ENCODE measurements around the gene MED12L. TPM values are rescaled to one million over a fixed set of nuclear protein-coding genes. Genes with fewer than 3 reads are reported as not detected.
A peak's percentile ranks its signal among the peaks of the same experiment; 100 is the strongest.

MED12L gene, protein sequence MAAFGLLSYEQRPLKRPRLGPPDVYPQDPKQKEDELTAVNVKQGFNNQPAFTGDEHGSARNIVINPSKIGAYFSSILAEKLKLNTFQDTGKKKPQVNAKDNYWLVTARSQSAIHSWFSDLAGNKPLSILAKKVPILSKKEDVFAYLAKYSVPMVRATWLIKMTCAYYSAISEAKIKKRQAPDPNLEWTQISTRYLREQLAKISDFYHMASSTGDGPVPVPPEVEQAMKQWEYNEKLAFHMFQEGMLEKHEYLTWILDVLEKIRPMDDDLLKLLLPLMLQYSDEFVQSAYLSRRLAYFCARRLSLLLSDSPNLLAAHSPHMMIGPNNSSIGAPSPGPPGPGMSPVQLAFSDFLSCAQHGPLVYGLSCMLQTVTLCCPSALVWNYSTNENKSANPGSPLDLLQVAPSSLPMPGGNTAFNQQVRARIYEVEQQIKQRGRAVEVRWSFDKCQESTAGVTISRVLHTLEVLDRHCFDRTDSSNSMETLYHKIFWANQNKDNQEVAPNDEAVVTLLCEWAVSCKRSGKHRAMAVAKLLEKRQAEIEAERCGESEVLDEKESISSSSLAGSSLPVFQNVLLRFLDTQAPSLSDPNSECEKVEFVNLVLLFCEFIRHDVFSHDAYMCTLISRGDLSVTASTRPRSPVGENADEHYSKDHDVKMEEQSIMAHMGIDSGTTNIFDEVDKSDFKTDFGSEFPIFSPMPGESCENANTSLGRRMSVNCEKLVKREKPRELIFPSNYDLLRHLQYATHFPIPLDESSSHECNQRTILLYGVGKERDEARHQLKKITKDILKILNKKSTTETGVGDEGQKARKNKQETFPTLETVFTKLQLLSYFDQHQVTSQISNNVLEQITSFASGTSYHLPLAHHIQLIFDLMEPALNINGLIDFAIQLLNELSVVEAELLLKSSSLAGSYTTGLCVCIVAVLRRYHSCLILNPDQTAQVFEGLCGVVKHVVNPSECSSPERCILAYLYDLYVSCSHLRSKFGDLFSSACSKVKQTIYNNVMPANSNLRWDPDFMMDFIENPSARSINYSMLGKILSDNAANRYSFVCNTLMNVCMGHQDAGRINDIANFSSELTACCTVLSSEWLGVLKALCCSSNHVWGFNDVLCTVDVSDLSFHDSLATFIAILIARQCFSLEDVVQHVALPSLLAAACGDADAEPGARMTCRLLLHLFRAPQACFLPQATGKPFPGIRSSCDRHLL (N-terminal part only)
- total RNA-seq (under 1 TPM; 0.16 to 0.71 (median 0.48) TPM), polyA plus RNA-seq (under 1 TPM in 1 of 3 donors, not detected in 2; 0.19 TPM)

DNA sequence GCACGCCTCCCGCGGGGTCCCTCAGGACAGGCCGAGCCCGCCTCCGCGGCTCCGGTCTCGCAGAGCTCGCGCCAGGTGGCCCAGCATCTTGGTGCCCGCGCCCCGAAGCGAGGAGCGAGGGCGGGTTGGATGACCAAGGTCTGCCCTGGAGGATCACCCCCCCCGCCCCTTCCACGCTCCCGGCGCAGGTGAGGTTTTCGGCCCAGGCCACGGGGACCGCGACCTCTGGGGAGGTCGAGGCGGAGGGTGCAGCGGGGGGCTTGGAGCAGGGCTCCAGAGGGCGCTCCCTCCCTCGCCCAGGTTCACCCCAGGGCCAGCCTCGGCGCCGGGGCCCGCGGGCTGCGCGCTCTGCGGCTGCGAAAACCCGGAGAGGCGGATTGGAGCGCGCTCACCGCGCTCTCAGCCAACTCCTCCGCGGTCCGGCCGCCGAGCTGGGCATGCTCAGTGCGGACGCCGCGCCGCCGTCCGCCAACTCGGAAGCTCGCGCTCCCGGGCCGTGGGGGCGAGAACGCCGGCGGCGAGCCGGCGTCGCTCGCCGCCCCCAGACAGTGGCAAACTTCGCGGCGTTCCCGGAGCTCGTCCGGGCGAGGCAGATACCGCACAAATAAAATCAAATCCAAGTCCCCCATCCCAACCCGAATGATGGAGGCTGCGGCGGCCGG lies at the start of gene MED12L:
TSS of gene MED12L (plus strand) at position 438 of the 662 bp plus-strand sequence. CDS start 1,263 bp downstream, outside the sequence.
- Histone ChIP-seq H3K27ac (peak within 1 kb of the TSS in 3 of 4 donors; percentile 58 to 63 (median 59)), H3K4me1 (peaks cover 0 to 26% (median 15%) of the 10 kb centered on the region in 4 donors), H3K9me3 (no peaks in the 10 kb centered on the region), H3K36me3 (no peaks in the 10 kb centered on the region), H3K27me3 (peaks cover 0 to 11% (median 0%) of the 10 kb centered on the region in 3 donors), H3K4me3 (peak within 1 kb of the TSS; percentile 43 to 67 (median 61))
- DNase-seq: peak; percentile 76
- intact Hi-C loops (cut with DNase I): no loop called here
- WGBS, 2 donors: 1% methylated on average over 84 of the region's 84 CpGs
- TF ChIP-seq POLR2AphosphoS5 (IDR thresholded peaks at IDR 0.05): peak in 1 of 4 donors; percentile 13
- TF ChIP-seq, protein P1, sequence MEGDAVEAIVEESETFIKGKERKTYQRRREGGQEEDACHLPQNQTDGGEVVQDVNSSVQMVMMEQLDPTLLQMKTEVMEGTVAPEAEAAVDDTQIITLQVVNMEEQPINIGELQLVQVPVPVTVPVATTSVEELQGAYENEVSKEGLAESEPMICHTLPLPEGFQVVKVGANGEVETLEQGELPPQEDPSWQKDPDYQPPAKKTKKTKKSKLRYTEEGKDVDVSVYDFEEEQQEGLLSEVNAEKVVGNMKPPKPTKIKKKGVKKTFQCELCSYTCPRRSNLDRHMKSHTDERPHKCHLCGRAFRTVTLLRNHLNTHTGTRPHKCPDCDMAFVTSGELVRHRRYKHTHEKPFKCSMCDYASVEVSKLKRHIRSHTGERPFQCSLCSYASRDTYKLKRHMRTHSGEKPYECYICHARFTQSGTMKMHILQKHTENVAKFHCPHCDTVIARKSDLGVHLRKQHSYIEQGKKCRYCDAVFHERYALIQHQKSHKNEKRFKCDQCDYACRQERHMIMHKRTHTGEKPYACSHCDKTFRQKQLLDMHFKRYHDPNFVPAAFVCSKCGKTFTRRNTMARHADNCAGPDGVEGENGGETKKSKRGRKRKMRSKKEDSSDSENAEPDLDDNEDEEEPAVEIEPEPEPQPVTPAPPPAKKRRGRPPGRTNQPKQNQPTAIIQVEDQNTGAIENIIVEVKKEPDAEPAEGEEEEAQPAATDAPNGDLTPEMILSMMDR (IDR thresholded peaks at IDR 0.05): no peak

DNA sequence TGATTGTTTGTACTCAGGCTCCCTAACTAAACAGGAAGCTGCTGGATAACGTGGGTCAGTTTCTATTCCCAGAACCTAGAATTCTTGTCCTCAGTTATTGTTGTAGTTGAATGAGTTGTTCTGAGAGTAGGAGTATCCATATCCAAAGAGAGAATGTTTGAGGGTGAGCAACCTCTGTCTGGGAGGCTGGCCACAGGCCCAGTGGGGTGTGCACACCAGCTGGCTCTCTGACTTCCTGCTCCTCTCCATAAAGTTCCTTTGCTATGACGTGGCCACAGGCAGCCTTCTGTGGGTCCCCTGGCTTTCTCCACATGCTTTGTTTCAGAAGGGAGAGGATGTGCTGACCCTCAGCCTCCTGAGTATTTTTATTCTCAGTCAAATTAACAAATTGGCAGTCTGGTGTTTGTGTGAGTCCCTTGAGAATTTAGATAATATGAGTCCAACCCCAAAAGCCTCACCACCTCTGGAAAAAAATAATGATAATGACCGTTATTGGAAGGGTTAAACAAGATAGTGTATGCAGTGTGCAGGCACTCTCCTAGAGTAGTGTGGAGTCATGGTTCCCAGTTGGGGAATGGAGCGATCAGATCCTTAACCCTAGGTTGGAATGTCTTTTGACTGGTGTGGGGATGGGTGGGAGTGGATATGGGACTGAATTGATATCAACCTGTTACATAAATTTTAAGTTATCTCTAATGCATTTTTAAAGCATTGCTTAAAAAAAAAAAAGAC lies 47.6 kb upstream of the MED12L start:
- Histone ChIP-seq H3K4me3 (no peak overlapping the region), H3K27me3 (no peaks in the 10 kb centered on the region), H3K4me1 (peaks cover 0 to 5% (median 0%) of the 10 kb centered on the region in 4 donors), H3K27ac (no peak overlapping the region), H3K36me3 (no peaks in the 10 kb centered on the region), H3K9me3 (no peaks in the 10 kb centered on the region)
- intact Hi-C loops (cut with DNase I): no loop called here
- TF ChIP-seq POLR2AphosphoS5 (IDR thresholded peaks at IDR 0.05) (no peak), EP300 (IDR thresholded peaks at IDR 0.05) (no peak), POLR2A (IDR thresholded peaks at IDR 0.05) (no peak)
- TF ChIP-seq, protein P1 (IDR thresholded peaks at IDR 0.05): no peak
- peak; percentile 62 for DNase-seq
- WGBS, 2 donors: 45 to 57% methylated on average over 4 of the region's 4 CpGs

DNA sequence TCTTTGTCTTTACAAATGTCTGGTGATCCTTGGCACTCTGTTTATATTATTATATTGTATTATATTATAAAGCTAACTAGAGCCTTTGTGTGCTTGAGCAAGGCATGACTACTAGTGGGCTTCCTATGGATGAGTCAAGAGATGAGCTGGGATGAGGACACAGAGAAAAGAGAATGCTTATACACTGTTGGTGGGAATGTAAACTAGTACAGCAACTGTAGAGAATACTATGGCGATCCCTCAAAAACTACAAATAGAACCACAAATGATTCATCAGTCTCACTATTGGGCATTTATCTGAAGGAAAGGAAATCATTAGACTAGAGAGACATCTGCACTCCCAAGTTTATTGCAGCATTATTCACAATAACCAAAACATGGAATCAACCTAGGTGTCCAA lies 40.8 kb upstream of the MED12L start:
- intact Hi-C loops (cut with DNase I): no loop called here
- TF ChIP-seq POLR2AphosphoS5 (IDR thresholded peaks at IDR 0.05) (no peak), POLR2A (IDR thresholded peaks at IDR 0.05) (no peak), EP300 (IDR thresholded peaks at IDR 0.05) (no peak)
- TF ChIP-seq, protein P1 (IDR thresholded peaks at IDR 0.05): no peak
- H3K4me1 ChIP-seq: no peaks in the 10 kb centered on the region
- no peak overlapping the region for H3K27ac ChIP-seq
- H3K27me3 ChIP-seq: no peaks in the 10 kb centered on the region
- no peaks in the 10 kb centered on the region for H3K36me3 ChIP-seq
- H3K9me3 ChIP-seq: no peaks in the 10 kb centered on the region
- DNase-seq: no peak
- WGBS, 2 donors: 88 to 91% methylated on average over 1 of the region's 1 CpG
- no peak overlapping the region for H3K4me3 ChIP-seq

DNA sequence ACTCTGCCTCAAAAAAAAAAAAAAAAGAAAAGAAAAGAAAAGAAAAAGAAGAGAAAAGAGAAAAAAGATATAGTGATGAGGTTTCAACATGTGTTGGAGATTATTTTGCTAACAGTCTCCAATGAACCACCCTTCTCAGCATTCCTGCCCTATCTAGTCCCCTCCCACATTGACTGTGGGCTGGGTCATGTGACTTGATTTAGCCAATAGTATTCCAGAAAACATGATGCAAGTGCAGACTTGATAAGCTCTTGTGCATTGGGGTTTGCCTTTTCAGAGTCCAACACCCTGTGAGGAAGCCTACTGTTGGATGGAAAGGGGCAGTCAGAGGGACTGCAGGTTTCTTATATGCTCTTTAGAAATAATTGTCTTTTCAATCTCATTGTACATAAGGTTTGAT lies 37.8 kb upstream of the MED12L start:
- TF ChIP-seq POLR2A (IDR thresholded peaks at IDR 0.05): no peak
- no peak for TF ChIP-seq POLR2AphosphoS5 (IDR thresholded peaks at IDR 0.05)
- TF ChIP-seq, protein P1 (IDR thresholded peaks at IDR 0.05): no peak
- no peak for TF ChIP-seq EP300 (IDR thresholded peaks at IDR 0.05)
- no peak overlapping the region for H3K4me3 ChIP-seq

More for the DNA sequence above, 37.8 kb upstream of the MED12L start:
- Histone ChIP-seq H3K4me1 (no peaks in the 10 kb centered on the region), H3K27me3 (no peaks in the 10 kb centered on the region), H3K27ac (no peak overlapping the region), H3K9me3 (no peaks in the 10 kb centered on the region), H3K36me3 (no peaks in the 10 kb centered on the region)
- DNase-seq: no peak
- intact Hi-C loops (cut with DNase I): no loop called here
